ENCODE measurements around the gene PRMT9.

PRMT9 gene

GRCh38 chr4:147683717-147684700, at the start of gene PRMT9:
TSS of gene PRMT9 (minus strand) at chr4:147684163. CDS start at chr4:147683987, 176 bp downstream.
- DNase-seq, result peak; percentile 87

- no peak for DNase-seq
Measured at GRCh38 chr4:147732518-147733235, 48.7 kb upstream of the PRMT9 start.

DNA sequence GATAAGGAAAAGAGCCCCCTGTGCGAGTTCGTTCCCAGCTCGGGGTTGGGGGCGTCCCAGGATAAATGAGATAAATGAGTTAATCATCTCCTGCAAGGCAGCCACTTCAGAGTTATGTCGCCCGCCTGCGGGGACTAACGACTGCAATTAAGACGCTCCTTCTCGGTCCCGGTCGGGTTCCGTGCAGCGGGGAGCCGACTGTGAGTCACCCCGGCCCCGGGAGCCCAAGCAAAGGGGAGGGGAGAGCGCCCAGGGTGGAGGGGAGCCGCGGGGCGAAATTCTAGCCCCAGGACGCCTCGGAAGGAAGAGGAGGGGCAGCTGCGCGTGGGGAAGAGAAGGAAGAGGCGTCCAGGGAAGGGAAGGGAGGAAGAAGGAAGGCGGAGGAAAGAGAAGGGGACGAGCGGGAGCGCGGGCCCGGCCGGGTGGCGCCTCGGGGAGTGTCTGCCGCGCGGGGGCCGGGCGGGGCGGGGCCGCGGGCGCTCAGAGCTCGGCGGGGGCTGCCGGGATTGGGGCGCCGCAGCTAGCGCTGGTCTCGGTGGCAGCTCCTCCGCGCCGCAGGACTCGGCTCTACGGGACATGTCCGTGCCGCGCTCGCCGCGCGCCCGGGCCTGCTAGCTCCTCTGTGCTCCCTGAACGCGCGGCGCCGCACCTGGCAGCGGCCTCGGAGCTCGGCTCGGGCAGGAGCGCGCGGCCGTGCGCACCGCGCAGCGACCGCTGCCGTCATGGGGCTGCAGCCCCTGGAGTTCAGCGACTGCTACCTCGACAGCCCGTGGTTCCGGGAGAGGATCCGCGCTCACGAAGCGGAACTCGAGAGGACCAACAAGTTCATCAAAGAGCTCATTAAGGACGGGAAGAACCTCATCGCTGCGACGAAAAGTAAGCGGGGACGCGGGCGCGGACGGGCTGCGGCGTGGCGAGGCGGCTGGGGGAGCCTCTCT, 47.9 kb upstream of the PRMT9 start, which contains the start of gene ARHGAP10:
Gene ARHGAP10 (plus strand): TSS at position 509 of the 938 bp plus-strand sequence. CDS start 214 bp downstream, at position 723.
- peak; percentile 35 for DNase-seq

- no peak for DNase-seq
Measured at GRCh38 chr4:147730333-147730732, 46.4 kb upstream of the PRMT9 start.

GRCh38 chr4:147727476-147728028, 43.6 kb upstream of the PRMT9 start:
- DNase-seq, result no peak

- DNase-seq, result no peak
Measured at GRCh38 chr4:147725673-147726072, 41.7 kb upstream of the PRMT9 start.

DNA sequence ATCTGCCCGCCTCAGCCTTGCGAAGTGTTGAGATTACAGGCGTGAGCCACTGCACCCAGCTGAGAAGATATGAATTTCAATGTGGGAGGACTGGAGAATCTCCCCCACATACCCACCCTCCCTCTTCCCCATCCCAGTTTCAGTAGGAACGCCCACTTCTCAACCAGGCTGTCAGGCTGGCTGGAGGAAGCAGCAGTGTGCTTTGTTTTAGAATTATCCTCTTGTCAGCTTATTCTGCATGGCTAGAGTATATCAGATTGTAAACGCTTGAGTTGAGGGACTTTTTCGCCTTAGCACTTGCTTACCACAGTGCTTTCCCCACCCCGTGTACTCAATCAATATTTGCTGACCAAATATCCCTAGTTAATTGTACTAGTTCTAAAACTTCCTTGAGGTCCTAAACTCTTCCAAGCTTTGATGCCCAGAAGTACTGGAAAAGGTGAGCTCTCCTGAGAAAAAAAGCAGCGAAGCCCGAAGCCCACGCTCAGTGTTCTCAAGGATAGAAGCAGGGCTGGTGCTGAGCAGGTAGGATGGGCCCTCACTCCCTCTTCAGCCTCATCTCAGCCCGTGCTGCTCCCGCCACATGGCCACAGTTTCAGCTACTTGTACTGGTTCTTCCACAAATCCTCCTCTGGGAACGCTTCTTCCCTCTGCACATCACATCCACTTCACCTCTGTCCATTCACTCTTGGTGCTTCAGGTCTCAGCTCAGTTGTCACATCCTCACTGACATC, 40.7 kb upstream of the PRMT9 start:
- no peak for DNase-seq

DNA sequence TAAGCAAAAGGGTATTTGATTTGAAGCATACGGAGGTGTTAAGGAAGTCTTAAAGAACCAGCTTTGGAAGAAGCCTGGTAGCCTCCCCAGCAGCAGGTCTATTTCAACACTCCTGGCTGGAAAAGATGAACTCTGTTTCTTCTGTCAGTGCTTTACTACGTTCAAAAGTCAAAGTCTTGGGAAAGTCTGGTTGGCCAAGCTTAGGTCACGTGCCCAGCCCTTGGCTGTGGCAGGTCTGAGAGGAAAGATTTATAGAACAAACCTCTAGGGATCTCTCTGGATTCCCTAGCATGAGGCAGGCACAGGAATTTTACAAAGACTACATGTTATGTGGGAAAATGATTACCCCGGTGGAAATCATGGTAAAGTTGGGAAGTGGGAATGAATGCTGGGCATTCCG, 39.4 kb upstream of the PRMT9 start:
- no peak for DNase-seq

DNA sequence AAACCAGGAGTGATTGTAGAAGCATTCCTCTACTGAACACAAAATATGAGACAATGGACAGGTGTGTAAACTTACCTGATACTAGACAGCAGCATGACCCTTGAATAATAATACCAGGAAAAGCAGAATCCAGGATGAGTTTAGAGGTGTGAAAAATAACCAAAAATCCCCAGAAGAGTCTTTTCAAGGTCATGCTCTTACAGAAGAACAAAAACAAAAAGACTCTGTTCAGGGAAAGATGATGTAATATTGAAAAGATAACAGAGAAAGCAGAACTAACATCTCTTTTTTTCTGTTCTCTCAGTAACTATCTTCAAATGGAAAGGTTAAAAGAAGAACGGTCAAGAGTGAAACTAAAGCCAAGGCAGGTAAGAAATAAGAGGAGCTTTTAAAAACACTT, 33.9 kb upstream of the PRMT9 start:
- no peak for DNase-seq

- DNase-seq, result no peak
Measured at GRCh38 chr4:147714575-147715401, 30.8 kb upstream of the PRMT9 start.

DNA sequence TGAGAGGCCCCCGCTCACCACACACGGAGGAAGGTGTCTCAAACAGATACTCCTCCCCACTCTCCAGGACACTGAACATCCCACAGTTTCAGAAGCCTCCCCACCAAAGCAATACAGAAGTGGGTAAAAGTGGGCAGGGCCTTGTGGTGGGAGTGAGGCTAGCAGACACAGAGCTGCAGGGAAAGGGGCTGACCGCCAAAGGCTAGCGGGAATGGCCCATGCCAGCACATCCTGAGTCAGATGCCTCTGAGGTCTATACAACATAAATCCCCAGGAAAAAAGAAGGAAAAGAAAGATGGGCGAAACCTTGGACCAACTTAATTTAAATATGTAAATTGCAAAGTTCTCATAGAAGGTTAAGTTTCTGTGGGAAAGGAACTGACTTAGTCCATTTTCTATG, 26.0 kb upstream of the PRMT9 start:
- DNase-seq, result no peak

DNA sequence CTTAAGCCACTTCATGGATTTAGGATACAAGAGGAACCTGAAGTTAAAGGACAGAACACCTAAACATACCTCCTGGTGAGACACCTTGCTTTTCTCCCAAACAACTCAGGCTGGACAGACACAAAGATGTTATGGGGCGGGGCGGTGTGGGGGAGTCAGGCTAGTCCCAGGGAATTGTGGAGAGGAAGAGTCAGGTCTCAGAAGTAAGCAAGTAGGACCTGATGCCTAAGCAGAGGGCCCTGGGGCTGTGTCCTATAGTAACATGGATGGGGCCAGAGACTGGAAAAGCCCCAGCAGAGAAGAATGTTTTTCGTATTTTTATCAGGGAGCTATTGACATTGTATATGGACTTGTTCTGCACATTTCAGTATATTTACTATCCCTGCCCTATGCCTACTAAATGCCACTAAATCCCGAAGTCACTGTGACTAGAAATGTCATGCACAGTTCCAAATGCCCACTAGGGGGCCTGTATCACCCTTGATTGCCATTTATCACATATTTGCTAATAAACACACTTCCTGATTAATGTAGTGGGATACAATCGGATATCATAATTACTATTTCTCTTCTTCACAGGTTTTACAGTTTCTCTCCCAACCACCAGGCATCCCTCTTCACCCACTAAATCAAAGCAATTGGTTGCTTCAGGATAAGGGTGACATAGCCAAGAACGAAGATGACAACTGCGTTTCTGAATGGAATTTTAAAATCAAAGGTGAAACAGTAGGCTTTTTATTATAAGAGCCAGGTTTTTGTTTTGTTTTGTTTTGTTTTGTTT, 24.1 kb upstream of the PRMT9 start:
- DNase-seq, result no peak

DNA sequence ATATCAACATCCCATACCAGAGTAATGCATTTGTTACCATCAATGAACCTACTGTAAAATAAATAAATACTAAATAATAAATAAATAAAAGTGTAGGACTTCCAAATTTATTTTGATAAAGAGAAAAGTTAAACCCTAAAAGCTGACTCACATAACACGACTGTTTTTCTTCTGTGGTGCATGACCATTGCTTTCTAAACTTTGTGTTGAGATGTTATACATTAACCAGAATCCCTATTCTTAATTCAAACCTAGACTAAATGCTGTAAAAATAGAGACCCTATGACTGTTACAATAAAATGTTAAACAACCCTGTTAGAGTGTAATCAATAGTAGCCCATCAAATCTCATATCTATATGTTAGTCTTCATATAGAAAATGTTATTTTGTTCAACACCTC, 20.9 kb upstream of the PRMT9 start:
- DNase-seq, result no peak

DNA sequence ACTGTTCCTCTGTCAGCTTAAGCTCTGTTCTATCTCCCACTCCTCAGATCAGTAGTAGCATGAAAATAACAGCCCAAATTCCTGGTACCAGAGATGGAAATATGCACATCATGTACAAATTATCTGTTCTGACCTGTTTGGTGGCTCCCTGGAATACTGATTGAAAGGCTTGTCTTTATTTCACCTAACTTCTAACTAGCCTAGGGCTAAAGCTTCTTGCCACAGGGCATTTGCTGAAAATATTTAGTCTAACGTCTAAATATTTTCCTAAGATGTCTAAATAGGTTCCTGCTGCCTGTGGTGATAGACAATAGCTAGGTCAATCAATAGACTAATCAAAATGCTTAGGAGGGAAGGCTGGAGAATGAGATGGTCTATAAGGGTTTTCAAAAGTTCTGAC, 12.9 kb upstream of the PRMT9 start:
- DNase-seq, result no peak

DNA sequence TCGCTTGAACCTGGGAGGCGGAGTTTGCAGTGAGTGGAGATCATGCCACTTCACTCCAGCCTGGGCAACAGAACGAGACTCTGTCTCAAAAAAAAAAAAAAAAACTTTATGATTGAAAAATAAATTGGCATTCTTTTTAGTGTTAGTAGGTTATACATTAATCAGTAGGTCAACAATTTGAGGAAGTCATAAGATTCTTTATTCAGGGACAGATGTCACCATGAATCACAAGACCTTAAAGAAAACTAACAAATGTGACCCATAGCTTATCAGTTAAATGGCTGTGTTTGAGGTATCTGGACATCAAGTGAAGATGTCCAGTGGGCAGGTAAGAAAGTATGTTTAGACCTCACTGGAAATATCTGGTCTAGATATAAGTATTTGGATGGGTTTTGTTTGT, 9.3 kb upstream of the PRMT9 start:
- DNase-seq, result no peak

- DNase-seq, result no peak
Measured at GRCh38 chr4:147691820-147692219, 7.9 kb upstream of the PRMT9 start.

- no peak for DNase-seq
Measured at GRCh38 chr4:147689067-147689466, 5.1 kb upstream of the PRMT9 start.

- no peak for DNase-seq
Measured at GRCh38 chr4:147683188-147683591, 773 bp downstream of the PRMT9 start.

DNA sequence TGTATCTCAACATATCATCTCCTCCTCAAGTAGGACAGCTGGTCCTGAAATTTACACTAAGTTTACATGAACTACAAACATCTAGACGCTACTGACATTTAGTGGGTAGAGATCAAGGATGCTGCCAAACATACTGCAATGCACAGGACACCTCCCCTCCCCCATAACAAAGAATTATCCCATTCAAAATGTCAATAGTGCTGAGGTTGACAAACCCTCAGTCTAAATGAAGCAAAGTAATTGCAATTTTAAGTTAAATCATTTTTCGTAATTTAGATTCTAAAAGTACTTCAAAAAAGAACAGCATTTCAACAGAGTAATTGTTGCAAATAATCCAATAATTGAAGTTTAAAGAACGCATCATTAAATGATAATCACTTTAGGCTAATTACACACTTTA, 1.2 kb downstream of the PRMT9 start:
- DNase-seq, result no peak

Measured in GDM1 (cell line).